Peyer's patch (tissue), 4 donors: ENCODE measurements around the gene BGN.

Experiments used
- POLR2A ChIP-seq, 2 donors: fragments of 450-650 bp; IDR thresholded peaks; one replicate each; pipeline ENCODE4 v1.5.1; 2017; ENCODE audit warnings: antibody characterized with exemption in 2 of 2, mild to moderate bottlenecking in 2 of 2, moderate library complexity in 2 of 2
- TF ChIP-seq, protein P1 (sequence below), 6 experiments: fragments of 450-650 bp in 4 of 6; fragments of 200-600 bp in 2 of 6; sonication (generic) in 1 of 6; IDR thresholded peaks; one replicate each; pipeline ENCODE4 v1.5.1; 2017 to 2019; ENCODE audit warnings: antibody characterized with exemption in 6 of 6, mild to moderate bottlenecking in 3 of 6, moderate library complexity in 1 of 6

DNA sequence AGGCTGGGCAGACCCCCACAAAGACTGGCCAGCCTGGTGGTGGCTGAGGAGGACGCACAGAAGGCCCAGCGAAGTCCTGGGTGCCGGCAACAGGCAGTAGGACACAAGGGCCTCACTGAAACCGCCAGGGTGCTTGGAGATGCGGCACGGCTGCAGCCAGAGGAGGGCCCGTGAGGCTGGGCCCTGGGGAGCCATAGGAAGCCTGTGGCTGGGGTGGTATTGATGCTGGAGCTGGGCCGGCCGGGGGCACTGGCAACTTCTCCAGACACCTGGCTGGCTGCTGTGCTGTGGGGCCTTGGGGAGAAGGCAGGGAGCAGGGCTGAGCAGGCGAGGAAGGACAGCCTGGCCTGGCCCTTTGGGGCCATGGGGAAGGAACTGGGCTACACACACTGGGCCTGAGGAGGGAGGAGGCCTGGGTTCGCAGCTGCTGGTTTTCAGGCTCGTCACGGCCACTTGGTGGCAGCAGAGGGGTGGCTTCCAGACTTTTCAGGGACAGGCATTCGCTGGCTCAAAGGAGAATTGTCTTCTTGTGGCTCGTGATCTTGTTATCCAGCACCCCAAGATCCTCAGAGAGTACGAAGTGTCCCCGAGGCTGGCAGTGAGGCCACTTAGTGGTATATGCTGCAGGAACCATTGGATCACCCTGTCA lies 59.9 kb downstream of the BGN start:
- TF ChIP-seq POLR2A (IDR thresholded peaks at IDR 0.05), result no peak
- TF ChIP-seq, protein P1, sequence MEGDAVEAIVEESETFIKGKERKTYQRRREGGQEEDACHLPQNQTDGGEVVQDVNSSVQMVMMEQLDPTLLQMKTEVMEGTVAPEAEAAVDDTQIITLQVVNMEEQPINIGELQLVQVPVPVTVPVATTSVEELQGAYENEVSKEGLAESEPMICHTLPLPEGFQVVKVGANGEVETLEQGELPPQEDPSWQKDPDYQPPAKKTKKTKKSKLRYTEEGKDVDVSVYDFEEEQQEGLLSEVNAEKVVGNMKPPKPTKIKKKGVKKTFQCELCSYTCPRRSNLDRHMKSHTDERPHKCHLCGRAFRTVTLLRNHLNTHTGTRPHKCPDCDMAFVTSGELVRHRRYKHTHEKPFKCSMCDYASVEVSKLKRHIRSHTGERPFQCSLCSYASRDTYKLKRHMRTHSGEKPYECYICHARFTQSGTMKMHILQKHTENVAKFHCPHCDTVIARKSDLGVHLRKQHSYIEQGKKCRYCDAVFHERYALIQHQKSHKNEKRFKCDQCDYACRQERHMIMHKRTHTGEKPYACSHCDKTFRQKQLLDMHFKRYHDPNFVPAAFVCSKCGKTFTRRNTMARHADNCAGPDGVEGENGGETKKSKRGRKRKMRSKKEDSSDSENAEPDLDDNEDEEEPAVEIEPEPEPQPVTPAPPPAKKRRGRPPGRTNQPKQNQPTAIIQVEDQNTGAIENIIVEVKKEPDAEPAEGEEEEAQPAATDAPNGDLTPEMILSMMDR (IDR thresholded peaks at IDR 0.05), result peak in 4 of 6 experiments; percentile 55 to 67 (median 56)
